A673 (cell line): ENCODE data around the gene KHDC1. TPM values are rescaled to one million over a fixed set of nuclear protein-coding genes. Genes with fewer than 3 reads are reported as not detected.

ENCODE experiments used
- BruUV-seq: library from RNA; stranded (reverse); fragments of 400-500 nt; replicated peaks from 2 replicates; lab custom pipeline; 2021; lab: Mats Ljungman, UMichigan
- CTCF ChIA-PET: fragments of 300-600 bp; sonication (Branson Sonifier 250); formaldehyde crosslinking; loops from one replicate; lab custom pipeline; 2022; ENCODE audit warnings: antibody characterized with exemption; lab: Charles Lee
- POLR2A ChIA-PET: fragments of 300-600 bp; sonication (Branson Sonifier 250); formaldehyde crosslinking; loops from one replicate; lab custom pipeline; 2022; ENCODE audit warnings: antibody characterized with exemption; ENCODE audit not compliant: low non-redundant PET; lab: Charles Lee
- DNase-seq: peaks from one replicate; pipeline ENCODE4 v3.0.0-alpha.2; 2015; ENCODE audit warnings: low spot score
- H3K27ac ChIP-seq: fragments of 200-600 bp; sonication (generic); 2 replicates; pipeline ENCODE4 v1.5.1; 2016; ENCODE audit warnings: mixed run types, low read depth, mild to moderate bottlenecking, mixed read lengths, antibody characterized with exemption, low read length; ENCODE audit not compliant: poor library complexity, severe bottlenecking
- H3K27me3 ChIP-seq: fragments of 200-600 bp; sonication (generic); replicated peaks from 2 replicates; pipeline ENCODE4 v1.6.1; 2017; ENCODE audit warnings: mixed run types, low read depth, mild to moderate bottlenecking, mixed read lengths, antibody characterized with exemption, low read length; ENCODE audit not compliant: insufficient read depth, poor library complexity
- H3K36me3 ChIP-seq: fragments of 200-600 bp; sonication (generic); 2 replicates; pipeline ENCODE4 v1.6.1; 2016; ENCODE audit warnings: mixed run types, mild to moderate bottlenecking, mixed read lengths, antibody characterized with exemption, low read length; ENCODE audit not compliant: insufficient read depth, poor library complexity, severe bottlenecking
- H3K4me1 ChIP-seq: fragments of 200-600 bp; sonication (generic); 2 replicates; pipeline ENCODE4 v1.6.1; 2017; ENCODE audit warnings: mixed run types, mild to moderate bottlenecking, mixed read lengths, antibody characterized with exemption, low read length; ENCODE audit not compliant: insufficient read depth, poor library complexity, severe bottlenecking
- H3K4me3 ChIP-seq: fragments of 200-600 bp; sonication (generic); 2 replicates; pipeline ENCODE4 v1.5.1; 2016; ENCODE audit warnings: low read depth, mixed run types, mild to moderate bottlenecking, mixed read lengths, low read length; ENCODE audit not compliant: poor library complexity, severe bottlenecking
- H3K9me3 ChIP-seq: fragments of 200-600 bp; sonication (generic); 2 replicates; pipeline ENCODE4 v1.6.1; 2016; ENCODE audit warnings: mixed run types, low read depth, mild to moderate bottlenecking, mixed read lengths, antibody characterized with exemption, low read length; ENCODE audit not compliant: poor library complexity, severe bottlenecking
- EZH2 ChIP-seq: fragments of 200-600 bp; sonication (generic); IDR thresholded peaks from 2 replicates; pipeline ENCODE4 v1.6.1; 2017; ENCODE audit warnings: borderline replicate concordance, low read depth, mild to moderate bottlenecking, mixed read lengths, antibody characterized with exemption, low read length; ENCODE audit not compliant: poor library complexity, severe bottlenecking
- intact Hi-C: fragments of 100-400 bp; cut with micrococcal nuclease; formaldehyde crosslinking; loops from one replicate; pipeline ENCODE4 v1.10.0; 2022; ENCODE audit not compliant: unreplicated experiment
- total RNA-seq: library from RNA; stranded (reverse); gene quantifications from 2 replicates; pipeline ENCODE4 v1.2.3, GENCODE V29; 2021
- TF ChIP-seq, protein P1 (sequence below): fragments of 300-800, 200-600 bp; sonication (generic); conservative IDR thresholded peaks from 2 replicates; pipeline ENCODE4 v1.5.1; 2017; ENCODE audit warnings: low read depth, mild to moderate bottlenecking, antibody characterized with exemption, low read length, moderate library complexity, mixed read lengths

Gene KHDC1
- total RNA-seq, 1 experiment from 2014 or later: 11.1 TPM

DNA sequence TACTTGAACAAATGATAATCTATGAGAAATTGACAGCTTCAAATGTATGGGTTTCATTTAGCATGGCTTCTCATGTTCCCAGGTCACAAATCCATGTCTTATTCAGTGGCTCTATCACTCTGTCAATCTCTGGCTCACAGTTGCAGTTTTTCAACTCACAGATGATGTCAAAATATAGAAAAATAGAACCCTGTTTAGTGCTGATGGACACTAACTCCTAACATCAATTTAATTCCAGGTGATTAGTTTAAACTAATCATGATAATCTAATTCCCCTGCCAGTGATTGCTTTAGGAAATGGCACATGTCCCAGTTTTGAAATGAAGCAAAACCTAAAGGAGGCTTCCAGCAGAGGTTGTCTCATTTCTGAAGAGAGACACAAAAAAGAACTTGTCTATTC, 13.0 kb downstream of the KHDC1 start:
- Histone ChIP-seq H3K4me1 (no peaks in the 10 kb centered on the region), H3K4me3 (no peak overlapping the region), H3K27ac (no peak overlapping the region), H3K36me3 (no peaks in the 10 kb centered on the region), H3K27me3 (no peaks in the 10 kb centered on the region), H3K9me3 (no peaks in the 10 kb centered on the region)
- TF ChIP-seq, protein P1, sequence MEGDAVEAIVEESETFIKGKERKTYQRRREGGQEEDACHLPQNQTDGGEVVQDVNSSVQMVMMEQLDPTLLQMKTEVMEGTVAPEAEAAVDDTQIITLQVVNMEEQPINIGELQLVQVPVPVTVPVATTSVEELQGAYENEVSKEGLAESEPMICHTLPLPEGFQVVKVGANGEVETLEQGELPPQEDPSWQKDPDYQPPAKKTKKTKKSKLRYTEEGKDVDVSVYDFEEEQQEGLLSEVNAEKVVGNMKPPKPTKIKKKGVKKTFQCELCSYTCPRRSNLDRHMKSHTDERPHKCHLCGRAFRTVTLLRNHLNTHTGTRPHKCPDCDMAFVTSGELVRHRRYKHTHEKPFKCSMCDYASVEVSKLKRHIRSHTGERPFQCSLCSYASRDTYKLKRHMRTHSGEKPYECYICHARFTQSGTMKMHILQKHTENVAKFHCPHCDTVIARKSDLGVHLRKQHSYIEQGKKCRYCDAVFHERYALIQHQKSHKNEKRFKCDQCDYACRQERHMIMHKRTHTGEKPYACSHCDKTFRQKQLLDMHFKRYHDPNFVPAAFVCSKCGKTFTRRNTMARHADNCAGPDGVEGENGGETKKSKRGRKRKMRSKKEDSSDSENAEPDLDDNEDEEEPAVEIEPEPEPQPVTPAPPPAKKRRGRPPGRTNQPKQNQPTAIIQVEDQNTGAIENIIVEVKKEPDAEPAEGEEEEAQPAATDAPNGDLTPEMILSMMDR: no peak
- TF ChIP-seq EZH2: no peak
- CTCF ChIA-PET: no interaction called here
- intact Hi-C loops: no loop called here
- no peak for DNase-seq
- no TSS peak for BruUV-seq
- POLR2A ChIA-PET: no interaction called here

DNA sequence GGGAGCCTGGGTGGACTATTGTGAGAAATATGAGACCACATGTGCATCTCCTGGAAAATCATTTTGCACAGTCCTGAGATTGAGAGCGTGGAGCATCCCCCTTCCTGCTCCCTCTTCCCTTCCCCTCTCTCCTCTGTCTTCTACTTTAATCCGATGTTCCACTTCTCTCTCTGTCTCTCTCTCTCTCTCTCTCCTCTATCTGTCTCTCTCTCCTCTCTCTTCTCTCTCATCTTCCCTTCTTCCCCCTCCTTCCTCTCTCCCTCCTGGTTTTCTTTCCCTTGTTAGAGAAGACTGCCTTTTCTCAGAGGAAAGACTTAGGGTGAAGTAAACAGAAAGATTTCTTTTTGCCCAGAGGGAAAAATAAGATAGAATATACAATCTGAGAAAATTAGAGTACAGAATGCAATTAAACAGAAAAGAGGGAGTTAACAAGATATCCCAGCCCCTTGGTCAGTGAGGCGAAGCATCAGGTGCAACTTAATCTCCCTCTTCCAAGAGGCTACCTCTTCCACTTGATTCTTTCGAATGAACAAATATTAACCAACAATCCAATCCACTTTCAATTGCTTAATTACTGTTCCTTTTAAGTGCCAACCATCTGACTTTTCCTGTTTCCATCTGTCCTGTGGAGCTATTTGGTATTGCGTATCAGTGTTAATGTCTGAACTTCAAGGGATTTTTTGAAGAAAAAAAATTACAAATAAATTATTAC, 14.6 kb downstream of the KHDC1 start:
- TF ChIP-seq, protein P1: no peak
- TF ChIP-seq EZH2: no peak
- Histone ChIP-seq H3K27ac (no peak overlapping the region), H3K4me1 (no peaks in the 10 kb centered on the region), H3K36me3 (no peaks in the 10 kb centered on the region), H3K27me3 (no peaks in the 10 kb centered on the region), H3K9me3 (no peaks in the 10 kb centered on the region), H3K4me3 (no peak overlapping the region)
- CTCF ChIA-PET: no interaction called here
- POLR2A ChIA-PET: no interaction called here
- intact Hi-C loops: no loop called here
- no peak for DNase-seq
- BruUV-seq: no TSS peak

DNA sequence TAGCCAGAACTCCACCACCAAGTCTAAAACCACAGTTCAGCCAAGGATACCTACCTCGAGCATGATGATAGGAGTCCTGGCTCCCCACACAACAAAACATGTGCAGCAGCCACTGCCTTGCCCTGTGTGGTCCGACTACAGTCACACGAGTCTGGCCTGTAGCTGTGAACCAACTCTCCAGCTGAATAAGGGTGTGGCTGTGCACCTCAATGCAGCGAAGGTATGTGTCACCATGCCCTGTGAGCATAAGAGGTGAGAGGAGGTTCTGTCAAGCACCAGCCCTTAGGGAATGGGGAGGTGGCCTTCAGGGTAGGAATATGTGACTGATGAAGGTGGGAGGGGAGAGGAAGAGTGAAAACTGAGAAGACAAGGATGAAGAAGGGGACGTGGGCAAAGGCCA, 21.0 kb downstream of the KHDC1 start:
- Histone ChIP-seq H3K36me3 (no peaks in the 10 kb centered on the region), H3K4me3 (no peak overlapping the region), H3K9me3 (no peaks in the 10 kb centered on the region), H3K27ac (no peak overlapping the region), H3K27me3 (no peaks in the 10 kb centered on the region), H3K4me1 (no peaks in the 10 kb centered on the region)
- no TSS peak for BruUV-seq
- POLR2A ChIA-PET: no interaction called here
- no peak for DNase-seq
- CTCF ChIA-PET: no interaction called here
- intact Hi-C loops: no loop called here
- TF ChIP-seq, protein P1: no peak
- no peak for TF ChIP-seq EZH2
